ENCODE measurements around the gene TMEM151B. TPM values are rescaled to one million over a fixed set of nuclear protein-coding genes. Genes with fewer than 3 reads are reported as not detected.

Gene TMEM151B
- total RNA-seq, 1 experiment from 2014 or later = not detected

DNA sequence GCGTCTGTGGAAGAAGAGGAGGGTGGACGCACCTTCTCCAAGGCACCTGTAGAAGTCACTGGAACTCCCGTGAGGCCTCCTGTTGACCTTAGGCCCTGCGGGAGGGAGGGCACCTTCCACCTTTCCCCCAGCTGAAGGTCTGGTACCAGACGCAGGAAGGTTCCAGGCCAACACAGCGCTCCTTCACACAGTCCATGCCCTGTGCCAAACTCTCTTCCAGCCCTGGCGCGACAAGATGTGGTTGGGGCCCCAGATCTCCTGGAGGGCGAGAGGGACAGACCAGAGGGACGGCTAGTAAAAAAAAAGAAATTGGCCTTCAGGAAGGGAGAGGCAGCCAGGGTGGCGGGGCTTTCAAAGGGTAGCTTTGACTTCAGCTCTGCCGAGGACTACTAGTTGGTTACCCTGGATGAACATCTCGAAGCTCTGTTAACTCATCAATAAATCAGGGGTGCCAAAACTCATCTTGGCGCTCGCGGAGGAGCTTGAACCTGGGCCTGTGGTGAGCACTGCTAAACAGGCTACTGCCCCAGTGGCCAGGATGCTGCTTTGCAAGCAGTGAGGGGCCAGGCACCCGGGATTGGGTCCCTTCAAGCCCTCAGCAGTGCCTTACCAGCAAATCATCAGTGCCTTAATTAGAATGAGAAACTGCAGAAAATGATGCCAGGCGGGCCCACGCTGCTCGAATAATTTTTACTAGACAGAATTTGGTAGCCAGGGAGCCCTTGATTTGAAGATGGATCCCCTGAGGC is 28.0 kb downstream of the TMEM151B start:
- H3K27me3 ChIP-seq (ENCODE audit: insufficient read depth, low read length) = no peaks in the 10 kb centered on the region
- peaks cover 4 to 9% of the 10 kb centered on the region in 2 experiments; a peak in 3 of 4 replicates for H3K4me1 ChIP-seq (ENCODE audit: control insufficient read depth in 1 of 2, insufficient read depth in 2 of 2, low read length in 2 of 2)
- DNase-seq (ENCODE audit: low read depth, low spot score) (no peak), ATAC-seq (peak; percentile 27; the same call in 1 of the 2 replicates)
- no peak overlapping the region for H3K4me3 ChIP-seq (replicated peaks in 1 of 2; ENCODE audit: low read depth in 1 of 2, low read length in 2 of 2)
- H3K36me3 ChIP-seq (ENCODE audit: control insufficient read depth in 1 of 2, insufficient read depth in 2 of 2, low read length in 2 of 2) = peaks cover 7 to 23% of the 10 kb centered on the region in 2 experiments
- intact Hi-C loops (cut with micrococcal nuclease) = no loop called here
- no peak overlapping the region for H3K9ac ChIP-seq (ENCODE audit: low read length)
- H3K27ac ChIP-seq (ENCODE audit: low read depth, low read length) = no peak overlapping the region
- ChIA-PET CTCF (no interaction called here), POLR2A (no interaction called here), RAD21 (ENCODE audit: low non-redundant PET in 1 of 2, low total read pairs in 2 of 2, uncharacterized antibody in 2 of 2, unreplicated experiment in 2 of 2) (no interaction called here)
- H3K9me3 ChIP-seq (ENCODE audit: control insufficient read depth in 1 of 2, insufficient read depth in 1 of 2, low read depth in 1 of 2, low read length in 2 of 2) = no peaks in the 10 kb centered on the region
- no peak overlapping the region for H3K4me2 ChIP-seq (ENCODE audit: low read length)
- H2AFZ ChIP-seq (ENCODE audit: low read depth, low read length, poor library complexity, severe bottlenecking) = no peak overlapping the region
- BruUV-seq (replicated peaks) = no TSS peak
- no peaks in the 10 kb centered on the region for H4K20me1 ChIP-seq (ENCODE audit: insufficient read depth)
- no peaks in the 10 kb centered on the region for H3K9me2 ChIP-seq (ENCODE audit: insufficient read depth)
- no peaks in the 10 kb centered on the region for H3K79me2 ChIP-seq (ENCODE audit: insufficient read depth, low read length)
- TF ChIP-seq, protein P1, sequence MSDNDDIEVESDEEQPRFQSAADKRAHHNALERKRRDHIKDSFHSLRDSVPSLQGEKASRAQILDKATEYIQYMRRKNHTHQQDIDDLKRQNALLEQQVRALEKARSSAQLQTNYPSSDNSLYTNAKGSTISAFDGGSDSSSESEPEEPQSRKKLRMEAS (IDR thresholded peaks at IDR 0.05) = no peak
- TF ChIP-seq, protein P2, sequence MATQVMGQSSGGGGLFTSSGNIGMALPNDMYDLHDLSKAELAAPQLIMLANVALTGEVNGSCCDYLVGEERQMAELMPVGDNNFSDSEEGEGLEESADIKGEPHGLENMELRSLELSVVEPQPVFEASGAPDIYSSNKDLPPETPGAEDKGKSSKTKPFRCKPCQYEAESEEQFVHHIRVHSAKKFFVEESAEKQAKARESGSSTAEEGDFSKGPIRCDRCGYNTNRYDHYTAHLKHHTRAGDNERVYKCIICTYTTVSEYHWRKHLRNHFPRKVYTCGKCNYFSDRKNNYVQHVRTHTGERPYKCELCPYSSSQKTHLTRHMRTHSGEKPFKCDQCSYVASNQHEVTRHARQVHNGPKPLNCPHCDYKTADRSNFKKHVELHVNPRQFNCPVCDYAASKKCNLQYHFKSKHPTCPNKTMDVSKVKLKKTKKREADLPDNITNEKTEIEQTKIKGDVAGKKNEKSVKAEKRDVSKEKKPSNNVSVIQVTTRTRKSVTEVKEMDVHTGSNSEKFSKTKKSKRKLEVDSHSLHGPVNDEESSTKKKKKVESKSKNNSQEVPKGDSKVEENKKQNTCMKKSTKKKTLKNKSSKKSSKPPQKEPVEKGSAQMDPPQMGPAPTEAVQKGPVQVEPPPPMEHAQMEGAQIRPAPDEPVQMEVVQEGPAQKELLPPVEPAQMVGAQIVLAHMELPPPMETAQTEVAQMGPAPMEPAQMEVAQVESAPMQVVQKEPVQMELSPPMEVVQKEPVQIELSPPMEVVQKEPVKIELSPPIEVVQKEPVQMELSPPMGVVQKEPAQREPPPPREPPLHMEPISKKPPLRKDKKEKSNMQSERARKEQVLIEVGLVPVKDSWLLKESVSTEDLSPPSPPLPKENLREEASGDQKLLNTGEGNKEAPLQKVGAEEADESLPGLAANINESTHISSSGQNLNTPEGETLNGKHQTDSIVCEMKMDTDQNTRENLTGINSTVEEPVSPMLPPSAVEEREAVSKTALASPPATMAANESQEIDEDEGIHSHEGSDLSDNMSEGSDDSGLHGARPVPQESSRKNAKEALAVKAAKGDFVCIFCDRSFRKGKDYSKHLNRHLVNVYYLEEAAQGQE (IDR thresholded peaks at IDR 0.05; ENCODE audit: low read depth) = no peak
- TF ChIP-seq ZNF274 (IDR thresholded peaks at IDR 0.05; ENCODE audit: low read depth, low read length) (no peak), ZFX (IDR thresholded peaks at IDR 0.05) (no peak), EZH2phosphoT487 (IDR thresholded peaks at IDR 0.05; ENCODE audit: borderline replicate concordance) (no peak), EGR1 (IDR thresholded peaks at IDR 0.05; ENCODE audit: low read depth) (no peak), POLR2AphosphoS5 (IDR thresholded peaks at IDR 0.05; ENCODE audit: low read depth, low read length) (no peak), SP1 (IDR thresholded peaks at IDR 0.05; ENCODE audit: low read depth) (no peak), EZH2 (IDR thresholded peaks at IDR 0.05) (no peak)
- TF ChIP-seq, protein P3, sequence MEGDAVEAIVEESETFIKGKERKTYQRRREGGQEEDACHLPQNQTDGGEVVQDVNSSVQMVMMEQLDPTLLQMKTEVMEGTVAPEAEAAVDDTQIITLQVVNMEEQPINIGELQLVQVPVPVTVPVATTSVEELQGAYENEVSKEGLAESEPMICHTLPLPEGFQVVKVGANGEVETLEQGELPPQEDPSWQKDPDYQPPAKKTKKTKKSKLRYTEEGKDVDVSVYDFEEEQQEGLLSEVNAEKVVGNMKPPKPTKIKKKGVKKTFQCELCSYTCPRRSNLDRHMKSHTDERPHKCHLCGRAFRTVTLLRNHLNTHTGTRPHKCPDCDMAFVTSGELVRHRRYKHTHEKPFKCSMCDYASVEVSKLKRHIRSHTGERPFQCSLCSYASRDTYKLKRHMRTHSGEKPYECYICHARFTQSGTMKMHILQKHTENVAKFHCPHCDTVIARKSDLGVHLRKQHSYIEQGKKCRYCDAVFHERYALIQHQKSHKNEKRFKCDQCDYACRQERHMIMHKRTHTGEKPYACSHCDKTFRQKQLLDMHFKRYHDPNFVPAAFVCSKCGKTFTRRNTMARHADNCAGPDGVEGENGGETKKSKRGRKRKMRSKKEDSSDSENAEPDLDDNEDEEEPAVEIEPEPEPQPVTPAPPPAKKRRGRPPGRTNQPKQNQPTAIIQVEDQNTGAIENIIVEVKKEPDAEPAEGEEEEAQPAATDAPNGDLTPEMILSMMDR (IDR thresholded peaks at IDR 0.05 in 2 of 3, conservative IDR thresholded peaks at IDR 0.05 in 1 of 3; ENCODE audit: borderline replicate concordance in 1 of 3, insufficient read depth in 1 of 3, low read depth in 2 of 3, low read length in 2 of 3) = no peak

Data from HCT116 (cell line).